Measurements from ENCODE around the gene RBM11. TPM values are rescaled to one million over a fixed set of nuclear protein-coding genes. Genes with fewer than 3 reads are reported as not detected.

RBM11 gene
- total RNA-seq, 2 donors from 2014 or later = 5.4 to 13.5 TPM

GRCh38 chr21:14210738-14211137 is 5.2 kb upstream of the RBM11 start, which contains the start of gene LIPI:
Gene LIPI, minus strand, starts transcription at chr21:14210955. Its CDS starts 110 bp downstream, at chr21:14210845.
- H3K9me3 Mint-ChIP-seq = peaks cover 5% of the 10 kb centered on the region
- no peak within 1 kb of the TSS for H3K27ac Mint-ChIP-seq
- H3K36me3 ChIP-seq (ENCODE audit: control insufficient read depth, insufficient read depth, low read length) = no peaks in the 10 kb centered on the region
- 72% methylated on average over 1 of the region's 1 CpG; no CpG with 5 or more reads in 1 of the 2 experiments for WGBS, 2 experiments (ENCODE audit: insufficient coverage in 1 of 2, insufficient read length in 1 of 2)
- no peaks in the 10 kb centered on the region for H3K4me1 Mint-ChIP-seq
- peaks cover 10% of the 10 kb centered on the region for H3K27me3 ChIP-seq (ENCODE audit: control insufficient read depth, insufficient read depth, low read length, poor library complexity, severe bottlenecking)
- H3K27me3 Mint-ChIP-seq (ENCODE audit: insufficient read depth) = peaks cover under 1% of the 10 kb centered on the region
- no peak within 1 kb of the TSS for H3K9ac ChIP-seq (ENCODE audit: extremely low read depth, low read length, poor library complexity, severe bottlenecking)
- no peak within 1 kb of the TSS for H3K27ac ChIP-seq (ENCODE audit: low read depth, low read length)
- no peaks in the 10 kb centered on the region for H3K36me3 Mint-ChIP-seq (ENCODE audit: low read depth)
- no peak within 1 kb of the TSS for H3K4me3 ChIP-seq (ENCODE audit: low read length)
- no peak for TF ChIP-seq CTCF (conservative IDR thresholded peaks at IDR 0.05)
- H3K4me3 Mint-ChIP-seq = no peak within 1 kb of the TSS
- DNase-seq = no peak
- no peaks in the 10 kb centered on the region for H3K4me1 ChIP-seq (ENCODE audit: control insufficient read depth, insufficient read depth, low read length)
- H3K9me3 ChIP-seq (ENCODE audit: control insufficient read depth, low read length) = no peaks in the 10 kb centered on the region

GRCh38 chr21:14213164-14213563 is 2.8 kb upstream of the RBM11 start:
- no peak overlapping the region for H3K27ac ChIP-seq (ENCODE audit: low read depth, low read length)
- no peak for TF ChIP-seq CTCF (conservative IDR thresholded peaks at IDR 0.05)
- H3K4me3 Mint-ChIP-seq = no peak overlapping the region

GRCh38 chr21:14223365-14223764 is 7.4 kb downstream of the RBM11 start:
- H3K4me1 Mint-ChIP-seq = no peaks in the 10 kb centered on the region
- 100% methylated on average over 1 of the region's 1 CpG for WGBS, 2 experiments (ENCODE audit: insufficient coverage in 1 of 2, insufficient read length in 1 of 2)
- H3K4me3 ChIP-seq (ENCODE audit: low read length) = no peak overlapping the region
- H3K36me3 ChIP-seq (ENCODE audit: control insufficient read depth, insufficient read depth, low read length) = peaks cover 6% of the 10 kb centered on the region
- H3K9ac ChIP-seq (ENCODE audit: extremely low read depth, low read length, poor library complexity, severe bottlenecking) = no peak overlapping the region
- no peak overlapping the region for H3K27ac Mint-ChIP-seq
- no peaks in the 10 kb centered on the region for H3K27me3 Mint-ChIP-seq (ENCODE audit: insufficient read depth)
- TF ChIP-seq CTCF (conservative IDR thresholded peaks at IDR 0.05) = no peak
- peaks cover 19% of the 10 kb centered on the region for H3K36me3 Mint-ChIP-seq (ENCODE audit: low read depth)
- no peak overlapping the region for H3K4me3 Mint-ChIP-seq
- peaks cover 17% of the 10 kb centered on the region for H3K9me3 Mint-ChIP-seq
- DNase-seq = no peak
- no peaks in the 10 kb centered on the region for H3K27me3 ChIP-seq (ENCODE audit: control insufficient read depth, insufficient read depth, low read length, poor library complexity, severe bottlenecking)
- no peak overlapping the region for H3K27ac ChIP-seq (ENCODE audit: low read depth, low read length)
- no peaks in the 10 kb centered on the region for H3K4me1 ChIP-seq (ENCODE audit: control insufficient read depth, insufficient read depth, low read length)
- peaks cover 6% of the 10 kb centered on the region for H3K9me3 ChIP-seq (ENCODE audit: control insufficient read depth, low read length)

More at GRCh38 chr21:14213164-14213563, 2.8 kb upstream of the RBM11 start:
- no peaks in the 10 kb centered on the region for H3K4me1 ChIP-seq (ENCODE audit: control insufficient read depth, insufficient read depth, low read length)
- H3K9me3 Mint-ChIP-seq = no peaks in the 10 kb centered on the region
- H3K36me3 ChIP-seq (ENCODE audit: control insufficient read depth, insufficient read depth, low read length) = no peaks in the 10 kb centered on the region
- no peak overlapping the region for H3K9ac ChIP-seq (ENCODE audit: extremely low read depth, low read length, poor library complexity, severe bottlenecking)
- H3K27ac Mint-ChIP-seq = no peak overlapping the region
- DNase-seq = no peak
- peaks cover 10% of the 10 kb centered on the region for H3K27me3 ChIP-seq (ENCODE audit: control insufficient read depth, insufficient read depth, low read length, poor library complexity, severe bottlenecking)
- H3K27me3 Mint-ChIP-seq (ENCODE audit: insufficient read depth) = peaks cover 8% of the 10 kb centered on the region
- no peak overlapping the region for H3K4me3 ChIP-seq (ENCODE audit: low read length)
- H3K36me3 Mint-ChIP-seq (ENCODE audit: low read depth) = no peaks in the 10 kb centered on the region
- H3K9me3 ChIP-seq (ENCODE audit: control insufficient read depth, low read length) = no peaks in the 10 kb centered on the region
- peaks cover 5% of the 10 kb centered on the region for H3K4me1 Mint-ChIP-seq

Measured in endodermal cell (in vitro differentiated cells).